ENCODE measurements around the gene CTBP1. TPM values are rescaled to one million over a fixed set of nuclear protein-coding genes. Genes with fewer than 3 reads are reported as not detected.

The CTBP1 gene
- total and polyA plus RNA-seq, 2 experiments from 2014 or later: 40.1 to 160 TPM

- Histone ChIP-seq H3K27me3 (replicated peaks; ENCODE audit: insufficient read depth) (no peaks in the 10 kb centered on the region), H3K9ac (no peak overlapping the region), H3K4me2 (ENCODE audit: unreplicated experiment) (no peak overlapping the region), H2AFZ (no peak overlapping the region), H3K79me2 (ENCODE audit: insufficient read depth) (no peaks in the 10 kb centered on the region), H3K9me2 (ENCODE audit: insufficient read depth) (no peaks in the 10 kb centered on the region), H3K4me3 (no peak overlapping the region), H3K27ac (no peak overlapping the region), H3F3A (ENCODE audit: insufficient read depth) (peaks cover under 1% of the 10 kb centered on the region; the same call in 1 of the 2 replicates), H4K20me1 (ENCODE audit: insufficient read depth) (no peaks in the 10 kb centered on the region), H3K36me3 (ENCODE audit: low read depth) (no peaks in the 10 kb centered on the region), H3K4me1 (ENCODE audit: insufficient read depth) (peaks cover 16% of the 10 kb centered on the region), H3K9me3 (ENCODE audit: low read depth) (no peaks in the 10 kb centered on the region)
- peak; percentile 34 for DNase-seq
- 88 to 89% methylated on average over 24 of the region's 24 CpGs for WGBS, 2 experiments (ENCODE audit: low coverage in 1 of 2, low lambda C conversion rate in 2 of 2, missing lambda C conversion rate in 2 of 2)
- in situ Hi-C loops (cut with MboI): no loop called here
- TF ChIP-seq EZH2 (IDR thresholded peaks at IDR 0.05; ENCODE audit: insufficient read depth, poor library complexity, severe bottlenecking) (no peak), EZH2phosphoT487 (IDR thresholded peaks at IDR 0.05; ENCODE audit: insufficient read depth, low read depth) (no peak)
These were observed 50.7 kb downstream of the CTBP1 start for GRCh38 chr4:1198098-1198844.

- no peaks in the 10 kb centered on the region for H3K27me3 ChIP-seq (replicated peaks; ENCODE audit: insufficient read depth)
- H3K79me2 ChIP-seq (ENCODE audit: insufficient read depth): no peaks in the 10 kb centered on the region
- H2AFZ ChIP-seq: no peak overlapping the region
- H3K9ac ChIP-seq: no peak overlapping the region
- H3F3A ChIP-seq (ENCODE audit: insufficient read depth): peaks cover 10% of the 10 kb centered on the region
- in situ Hi-C loops (cut with MboI): no loop called here
- no peaks in the 10 kb centered on the region for H3K36me3 ChIP-seq (ENCODE audit: low read depth)
- H3K27ac ChIP-seq: no peak overlapping the region
- H3K9me2 ChIP-seq (ENCODE audit: insufficient read depth): no peaks in the 10 kb centered on the region
- TF ChIP-seq EZH2 (IDR thresholded peaks at IDR 0.05; ENCODE audit: insufficient read depth, poor library complexity, severe bottlenecking) (no peak), EZH2phosphoT487 (IDR thresholded peaks at IDR 0.05; ENCODE audit: insufficient read depth, low read depth) (no peak)
- WGBS, 2 experiments (ENCODE audit: low coverage in 1 of 2, low lambda C conversion rate in 2 of 2, missing lambda C conversion rate in 2 of 2): 85 to 86% methylated on average over 13 of the region's 13 CpGs
- H4K20me1 ChIP-seq (ENCODE audit: insufficient read depth): no peaks in the 10 kb centered on the region
- H3K9me3 ChIP-seq (ENCODE audit: low read depth): no peaks in the 10 kb centered on the region
- DNase-seq: no peak
- H3K4me2 ChIP-seq (ENCODE audit: unreplicated experiment): no peak overlapping the region
- H3K4me1 ChIP-seq (ENCODE audit: insufficient read depth): peaks cover 30% of the 10 kb centered on the region
- H3K4me3 ChIP-seq: no peak overlapping the region
These were observed 52.3 kb downstream of the CTBP1 start for GRCh38 chr4:1196421-1197183.

GRCh38 chr4:1195891-1196401 is 53.0 kb downstream of the CTBP1 start:
- 93 to 96% methylated on average over 13 to 16 of the region's 16 CpGs for WGBS, 2 experiments (ENCODE audit: low coverage in 1 of 2, low lambda C conversion rate in 2 of 2, missing lambda C conversion rate in 2 of 2)
- TF ChIP-seq EZH2phosphoT487 (IDR thresholded peaks at IDR 0.05; ENCODE audit: insufficient read depth, low read depth): no peak
- no peak for TF ChIP-seq EZH2 (IDR thresholded peaks at IDR 0.05; ENCODE audit: insufficient read depth, poor library complexity, severe bottlenecking)
- Histone ChIP-seq H3K27me3 (replicated peaks; ENCODE audit: insufficient read depth) (no peaks in the 10 kb centered on the region), H3K9ac (no peak overlapping the region), H3F3A (ENCODE audit: insufficient read depth) (peaks cover 16% of the 10 kb centered on the region), H3K79me2 (ENCODE audit: insufficient read depth) (no peaks in the 10 kb centered on the region), H4K20me1 (ENCODE audit: insufficient read depth) (no peaks in the 10 kb centered on the region), H3K36me3 (ENCODE audit: low read depth) (no peaks in the 10 kb centered on the region), H3K4me3 (no peak overlapping the region), H3K4me1 (ENCODE audit: insufficient read depth) (peaks cover 27% of the 10 kb centered on the region), H3K9me3 (ENCODE audit: low read depth) (no peaks in the 10 kb centered on the region), H3K4me2 (ENCODE audit: unreplicated experiment) (no peak overlapping the region), H3K27ac (no peak overlapping the region), H2AFZ (no peak overlapping the region), H3K9me2 (ENCODE audit: insufficient read depth) (no peaks in the 10 kb centered on the region)
- DNase-seq: no peak
- in situ Hi-C loops (cut with MboI): no loop called here

GRCh38 chr4:1195109-1195671 is 53.7 kb downstream of the CTBP1 start:
- H3K9me2 ChIP-seq (ENCODE audit: insufficient read depth): no peaks in the 10 kb centered on the region
- 89 to 90% methylated on average over 24 to 29 of the region's 29 CpGs for WGBS, 2 experiments (ENCODE audit: low coverage in 1 of 2, low lambda C conversion rate in 2 of 2, missing lambda C conversion rate in 2 of 2)
- H3K79me2 ChIP-seq (ENCODE audit: insufficient read depth): no peaks in the 10 kb centered on the region
- no peak overlapping the region for H3K27ac ChIP-seq
- DNase-seq: no peak
- peaks cover 26% of the 10 kb centered on the region for H3K4me1 ChIP-seq (ENCODE audit: insufficient read depth)
- peaks cover 23% of the 10 kb centered on the region for H3F3A ChIP-seq (ENCODE audit: insufficient read depth)
- H3K27me3 ChIP-seq (replicated peaks; ENCODE audit: insufficient read depth): no peaks in the 10 kb centered on the region
- H3K4me2 ChIP-seq (ENCODE audit: unreplicated experiment): no peak overlapping the region
- TF ChIP-seq EZH2phosphoT487 (IDR thresholded peaks at IDR 0.05; ENCODE audit: insufficient read depth, low read depth): no peak
- TF ChIP-seq EZH2 (IDR thresholded peaks at IDR 0.05; ENCODE audit: insufficient read depth, poor library complexity, severe bottlenecking): no peak
- H3K4me3 ChIP-seq: no peak overlapping the region
- no peaks in the 10 kb centered on the region for H4K20me1 ChIP-seq (ENCODE audit: insufficient read depth)
- in situ Hi-C loops (cut with MboI): no loop called here
- H3K9ac ChIP-seq: no peak overlapping the region
- H2AFZ ChIP-seq: no peak overlapping the region
- no peaks in the 10 kb centered on the region for H3K9me3 ChIP-seq (ENCODE audit: low read depth)
- H3K36me3 ChIP-seq (ENCODE audit: low read depth): no peaks in the 10 kb centered on the region

All from GM23248 (cell line).